Amygdala (tissue), 56 donors: ENCODE results near the gene DNAI1.
A peak's percentile ranks its signal among the peaks of the same experiment; 100 is the strongest.
"Not testable (repeated sequence)": the region's sequence is repeated elsewhere in the genome, so short reads cannot be mapped to it uniquely, and the experiment has no call there.

Experiments
- DNase-seq, 56 donors: peaks; one replicate each; lab custom pipeline; 2025; lab: John Stamatoyannopoulos, UW

DNAI1 gene

GRCh38 chr9:34524349-34524748, 65.7 kb downstream of the DNAI1 start:
- DNase-seq: no peak

DNA sequence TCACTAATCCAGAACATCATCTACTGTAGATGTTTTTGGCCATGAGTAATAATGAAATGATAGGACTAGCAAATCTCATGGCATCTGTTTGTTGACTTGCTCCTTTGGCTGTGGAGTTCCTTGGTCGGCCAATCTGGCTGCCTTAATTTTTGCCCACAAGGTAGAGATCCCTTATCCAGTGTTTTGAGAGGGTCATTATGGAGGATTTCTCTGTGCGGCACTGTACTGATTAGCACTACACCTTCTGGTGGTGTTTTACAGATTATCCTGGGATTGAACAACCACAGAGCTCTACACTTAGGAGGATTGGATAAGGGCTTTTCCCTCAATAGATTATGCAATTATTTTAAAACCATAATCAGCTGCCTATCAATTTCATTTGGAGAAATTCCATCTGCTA, 67.4 kb downstream of the DNAI1 start:
- DNase-seq: no peak

DNA sequence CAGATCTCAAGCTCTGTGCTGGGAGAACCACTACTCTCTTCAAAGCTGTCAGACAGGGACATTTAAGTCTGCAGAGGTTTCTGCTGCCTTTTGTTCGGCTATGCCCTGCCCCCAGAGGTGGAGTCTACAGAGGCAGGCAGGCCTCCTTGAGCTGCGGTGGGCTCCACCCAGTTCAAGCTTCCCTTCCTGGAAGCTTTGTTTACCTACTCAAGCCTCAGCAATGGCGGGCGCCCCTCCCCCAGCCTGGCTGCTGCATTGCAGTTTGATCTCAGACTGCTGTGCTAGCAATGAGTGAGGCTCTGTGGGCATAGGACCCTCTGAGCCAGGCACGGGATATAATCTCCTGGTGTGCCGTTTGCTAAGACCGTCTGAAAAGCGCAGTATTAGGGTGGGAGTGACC, 73.4 kb downstream of the DNAI1 start:
- DNase-seq: not testable (repeated sequence)

GRCh38 chr9:34536685-34537084, 78.1 kb downstream of the DNAI1 start:
- no peak for DNase-seq

DNA sequence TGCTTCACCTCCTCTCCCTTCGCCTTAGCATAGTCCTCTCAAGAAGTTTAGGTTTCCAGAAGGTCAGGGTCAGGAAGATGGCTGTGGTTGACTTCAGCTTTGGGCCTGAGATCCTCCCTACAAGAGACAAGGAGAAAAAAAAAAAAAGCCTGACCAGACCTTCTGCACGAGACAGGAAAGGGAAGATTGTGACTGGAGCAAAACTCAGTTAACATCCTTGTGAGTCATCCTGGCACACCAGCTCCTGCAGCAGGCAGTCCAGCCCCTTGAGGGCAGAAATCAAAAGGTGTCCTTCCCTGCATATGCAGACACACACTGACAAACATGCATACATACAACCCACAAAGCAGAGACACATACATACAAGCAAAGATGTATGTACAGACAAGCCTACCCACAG, 82.2 kb downstream of the DNAI1 start:
- no peak for DNase-seq

DNA sequence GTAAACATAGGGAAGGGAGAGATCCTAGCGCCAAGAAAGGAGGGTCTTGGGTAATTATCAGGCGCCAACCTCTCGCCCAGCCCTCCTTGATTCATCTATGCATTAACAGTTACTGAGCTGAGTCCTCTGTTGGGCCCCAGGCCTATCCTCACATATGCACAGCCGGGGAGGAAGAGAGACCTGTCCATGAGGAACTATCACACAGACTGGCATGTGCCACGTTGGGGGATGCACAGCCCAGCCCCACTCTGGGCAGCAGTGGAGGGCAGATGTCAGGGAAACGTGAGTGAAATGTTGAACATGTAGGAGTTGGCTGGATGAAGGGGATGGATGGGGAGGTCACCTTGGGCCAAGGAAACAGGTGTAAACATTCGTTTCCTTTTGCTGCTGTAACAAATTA, 82.9 kb downstream of the DNAI1 start:
- no peak for DNase-seq

DNA sequence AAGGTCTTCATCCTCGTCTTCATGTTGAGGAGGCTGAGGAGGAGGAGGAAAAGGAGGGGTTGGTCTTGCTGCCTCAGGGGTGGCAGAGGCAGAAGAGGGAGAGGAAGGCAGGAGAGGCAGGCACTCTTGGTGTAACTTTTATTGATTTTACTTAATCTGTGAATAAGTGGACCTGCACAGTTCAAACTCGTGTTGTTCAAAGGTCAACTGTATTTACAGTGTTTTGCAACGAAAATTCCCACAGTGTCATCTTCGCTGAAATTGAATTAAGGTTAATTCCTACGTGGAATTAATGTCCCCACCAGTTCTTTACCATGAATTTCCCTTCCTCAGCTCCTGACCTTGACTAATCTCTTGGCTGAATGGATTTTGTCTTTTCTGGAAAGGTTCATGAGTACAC, 85.4 kb downstream of the DNAI1 start:
- DNase-seq: no peak

DNA sequence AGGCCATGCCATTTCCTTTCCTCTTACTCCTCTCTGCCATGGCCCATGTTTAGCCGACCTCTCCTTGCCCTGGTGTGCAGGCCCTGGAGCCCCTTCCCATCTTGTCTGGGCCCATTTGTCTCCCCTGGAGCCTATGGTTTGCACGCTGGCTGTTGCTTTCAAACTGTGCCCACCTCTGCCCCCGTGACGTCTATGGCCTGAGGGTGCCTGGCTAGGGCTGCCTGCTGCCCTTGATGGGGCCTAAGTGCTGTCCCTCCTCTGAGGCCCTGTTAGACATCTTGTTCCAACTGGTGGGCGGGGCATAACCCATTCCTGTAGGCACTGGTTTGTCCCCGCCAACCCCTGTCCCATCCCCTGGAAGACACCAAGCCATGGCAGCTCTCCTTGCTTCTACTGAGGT, 86.9 kb downstream of the DNAI1 start:
- no peak for DNase-seq

DNA sequence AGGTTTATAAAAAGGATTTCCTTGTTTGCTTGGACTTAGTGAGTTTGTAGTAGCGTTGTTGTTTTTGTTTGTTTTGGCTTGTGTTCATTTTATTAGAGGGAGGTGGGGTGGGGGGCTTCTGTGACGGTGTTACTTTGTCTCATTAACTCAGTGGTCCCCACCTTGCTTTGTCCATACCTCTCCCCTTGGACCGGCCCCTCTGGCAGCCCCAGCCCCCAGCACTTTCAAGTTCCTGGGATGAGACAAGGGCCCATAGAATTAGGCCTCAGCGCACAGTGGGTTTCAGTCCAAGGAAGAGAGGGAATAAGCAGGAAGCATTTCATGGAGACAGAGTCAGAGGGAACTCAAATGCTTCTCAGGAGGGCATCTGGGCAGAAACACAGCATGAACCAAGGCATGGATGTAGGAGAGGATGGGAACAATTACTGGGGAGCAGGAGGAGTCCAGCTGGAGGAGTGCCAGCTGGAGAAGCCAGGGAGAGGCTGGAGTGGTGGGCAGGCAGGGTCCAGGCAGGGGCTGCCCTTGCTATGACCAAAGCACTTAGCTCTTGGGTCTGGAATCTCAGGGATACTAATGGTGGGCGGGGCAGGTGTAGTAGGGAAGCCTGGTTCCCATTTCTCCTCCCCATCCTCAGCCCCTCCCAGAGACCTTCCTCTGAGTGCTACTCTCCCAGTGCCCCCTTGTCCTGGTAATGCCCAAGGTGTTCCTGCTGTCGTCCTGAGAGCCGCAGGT, 87.7 kb downstream of the DNAI1 start:
- DNase-seq: peak in 1 of 56 donors; percentile 19

DNA sequence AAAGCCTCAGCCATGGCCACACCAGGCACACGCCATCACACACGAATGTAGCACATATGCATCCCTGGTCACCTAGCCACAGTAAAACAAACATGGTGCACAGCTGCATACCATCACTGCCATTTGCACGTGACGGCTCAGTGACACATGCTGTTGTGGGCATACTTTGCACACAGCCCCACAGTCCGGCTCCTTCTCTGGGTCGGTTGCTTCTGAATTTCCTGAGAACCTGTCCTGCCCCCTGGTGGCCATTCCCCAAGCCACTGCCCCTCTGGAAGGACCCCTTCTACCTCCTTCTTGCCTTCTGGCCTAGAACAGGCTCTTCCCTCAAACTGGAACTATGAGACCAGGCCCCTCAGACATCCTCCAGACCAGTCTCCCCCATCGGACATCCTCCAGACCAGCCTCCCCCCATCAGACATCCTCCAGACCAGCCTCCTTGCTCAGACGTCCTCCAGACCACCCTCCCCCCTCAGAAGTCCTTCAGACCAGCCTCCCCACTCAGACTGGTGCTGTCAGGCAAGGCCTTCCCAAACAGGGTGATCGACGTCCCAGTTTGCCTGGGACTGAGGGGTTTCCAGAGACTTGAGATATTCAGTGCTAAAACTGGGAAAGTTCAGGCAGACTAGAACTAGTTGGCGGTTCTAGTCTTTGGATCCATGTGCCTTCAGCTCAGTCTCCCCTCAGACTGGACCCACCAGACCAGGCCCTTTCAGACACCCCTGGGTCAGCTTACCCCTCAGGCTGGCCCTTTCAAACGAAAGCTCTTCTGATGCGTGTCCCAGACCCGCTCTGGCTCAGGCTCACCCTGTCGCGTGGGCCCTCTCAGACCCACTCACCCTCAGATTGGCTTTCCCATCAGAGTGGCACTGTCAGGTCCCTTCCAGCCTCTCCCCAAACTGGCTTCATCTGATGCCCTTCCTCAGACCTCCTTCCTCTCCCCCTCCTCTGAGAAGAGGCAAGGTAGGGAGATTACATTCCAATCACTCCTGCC, 88.5 kb downstream of the DNAI1 start:
- peak in 51 of 56 donors; percentile 15 to 86 (median 49) for DNase-seq

DNA sequence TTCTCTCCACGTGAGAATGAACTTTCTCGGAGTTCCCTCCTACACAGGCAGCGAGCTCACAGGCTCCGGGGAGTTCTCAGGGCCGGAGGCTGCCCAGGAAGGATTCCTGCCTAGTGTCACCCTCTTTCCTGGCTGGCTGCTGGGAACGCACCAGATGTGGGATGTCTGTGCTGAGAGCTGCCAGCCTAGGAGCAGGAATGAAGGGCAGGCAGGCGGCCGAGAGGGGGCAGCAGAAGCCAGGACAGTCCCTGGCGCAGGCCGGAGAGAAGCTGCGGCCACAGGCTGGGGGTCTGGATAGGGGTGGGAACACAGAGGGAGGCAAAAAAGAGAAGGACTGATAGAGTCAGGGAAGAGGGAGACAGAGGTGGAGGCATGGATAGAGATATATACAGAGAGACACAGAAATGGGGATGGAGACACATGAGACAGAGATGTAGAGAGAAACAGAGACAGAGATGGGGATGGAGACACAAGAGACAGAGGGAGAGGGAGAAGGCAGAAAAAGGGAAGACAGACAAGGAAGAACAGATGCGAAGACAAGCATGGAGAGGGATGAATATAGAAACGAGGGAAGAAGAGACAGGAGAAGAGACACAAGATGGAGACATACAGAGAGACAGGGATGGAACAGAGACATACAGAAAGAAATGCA, 89.5 kb downstream of the DNAI1 start:
- DNase-seq: peak in 53 of 56 donors; percentile 12 to 86 (median 61)

GRCh38 chr9:34549407-34549732, 90.8 kb downstream of the DNAI1 start:
- no peak for DNase-seq

- DNase-seq: no peak
Measured at GRCh38 chr9:34550016-34550680, 91.5 kb downstream of the DNAI1 start.

GRCh38 chr9:34550681-34551270, 92.2 kb downstream of the DNAI1 start:
- DNase-seq: no peak

DNA sequence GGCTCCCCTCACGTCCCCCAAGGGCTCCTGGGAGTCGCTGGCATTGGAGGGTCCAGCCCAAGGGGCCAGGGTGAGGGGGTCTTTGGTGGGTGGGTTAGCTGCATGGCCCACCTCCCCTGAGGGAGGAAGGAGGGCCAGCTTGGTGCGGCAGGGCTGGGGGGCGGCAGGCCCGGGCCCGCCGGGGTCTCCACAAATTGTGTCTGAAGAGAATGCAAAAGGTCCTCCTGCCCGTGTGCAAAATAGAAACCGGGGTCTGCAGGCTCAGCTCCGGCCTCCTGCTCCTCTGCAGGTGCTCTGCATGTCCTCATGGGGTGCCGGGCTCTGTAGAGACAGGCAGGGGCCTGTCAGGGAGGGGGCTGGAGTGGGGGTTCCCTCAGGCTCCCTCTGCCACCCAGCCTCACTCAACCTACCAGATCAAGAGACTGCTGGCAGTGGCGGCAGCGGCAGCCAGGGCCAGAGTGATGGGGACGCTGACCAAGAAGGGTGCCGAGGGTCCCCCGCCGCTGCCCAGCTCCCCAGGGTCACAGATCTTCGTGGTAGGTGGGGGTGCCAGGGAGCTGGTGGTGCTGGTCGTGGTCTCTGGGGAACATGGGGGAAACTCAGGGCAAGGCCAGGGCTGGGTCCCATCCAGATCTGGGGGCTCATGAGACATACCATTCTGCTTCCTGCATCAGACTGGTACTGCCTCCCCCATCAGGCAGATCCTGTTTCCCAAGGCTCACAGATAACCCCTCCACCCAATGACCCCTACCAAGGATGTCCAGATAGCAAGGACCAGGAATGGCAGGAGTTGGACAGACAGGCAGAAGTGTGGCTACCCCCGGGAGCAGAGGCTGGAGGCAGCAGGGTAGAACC, 93.4 kb downstream of the DNAI1 start:
- no peak for DNase-seq

GRCh38 chr9:34552606-34552981, 94.0 kb downstream of the DNAI1 start:
- DNase-seq: no peak

GRCh38 chr9:34552986-34553385, 94.4 kb downstream of the DNAI1 start:
- DNase-seq: no peak

- DNase-seq: no peak
Measured at GRCh38 chr9:34553511-34554021, 95.0 kb downstream of the DNAI1 start.
